ENCODE results near the gene SNRPA.

DNA sequence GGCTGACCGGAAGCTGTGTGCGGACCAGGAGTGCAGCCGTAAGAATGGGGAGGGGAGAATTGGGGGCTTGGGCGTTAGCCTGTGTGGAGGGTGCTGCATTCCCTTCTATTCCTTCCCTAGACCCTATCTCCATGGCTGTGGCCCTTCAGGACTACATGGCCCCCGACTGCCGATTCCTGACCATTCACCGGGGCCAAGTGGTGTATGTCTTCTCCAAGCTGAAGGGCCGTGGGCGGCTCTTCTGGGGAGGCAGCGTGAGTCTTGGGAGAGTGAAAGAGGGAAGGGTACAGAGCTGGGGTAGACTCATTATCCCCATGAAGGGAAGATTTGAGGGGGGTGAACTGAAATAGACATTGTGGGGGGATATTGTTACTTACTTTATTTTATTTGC is 24.6 kb downstream of the SNRPA start:
- TF ChIP-seq POLR2AphosphoS5 (IDR thresholded peaks at IDR 0.05; ENCODE audit: low read depth, low read length) (no peak), POLR2A (IDR thresholded peaks at IDR 0.05; ENCODE audit: low read depth, low read length) (no peak), TAF1 (IDR thresholded peaks at IDR 0.05; ENCODE audit: borderline replicate concordance, low read depth, low read length) (no peak)
